GM06990 (cell line): Measurements from ENCODE around the gene BNC2.

Source experiments
- DNase-seq: peaks from one replicate; pipeline ENCODE4 v3.0.0-alpha.2; 2011; ENCODE audit not compliant: insufficient read length; ENCODE audit errors: extremely low read depth
- H3K27me3 ChIP-seq: replicated peaks from 2 replicates; pipeline ENCODE4 v1.6.0; 2011; ENCODE audit warnings: low read length; ENCODE audit not compliant: control insufficient read depth, insufficient read depth
- H3K36me3 ChIP-seq: 2 replicates; pipeline ENCODE4 v1.5.1; 2011; ENCODE audit warnings: low read length; ENCODE audit not compliant: control insufficient read depth, insufficient read depth
- H3K4me3 ChIP-seq: replicated peaks from 2 replicates; pipeline ENCODE4 v1.5.1; 2011; ENCODE audit warnings: low read depth, mild to moderate bottlenecking, control low read depth, low read length
- CTCF ChIP-seq: IDR thresholded peaks from 2 replicates; pipeline ENCODE4 v1.5.1; 2011; ENCODE audit warnings: low read length, control low read depth, mild to moderate bottlenecking, inconsistent platforms; ENCODE audit not compliant: insufficient read depth, poor library complexity, severe bottlenecking

The BNC2 gene

GRCh38 chr9:16633794-16634193, 236.7 kb downstream of the BNC2 start:
- H3K4me3 ChIP-seq = no peak overlapping the region
- H3K36me3 ChIP-seq = no peaks in the 10 kb centered on the region
- no peaks in the 10 kb centered on the region for H3K27me3 ChIP-seq
- DNase-seq = no peak
- no peak for TF ChIP-seq CTCF

- Histone ChIP-seq H3K4me3 (no peak overlapping the region), H3K27me3 (no peaks in the 10 kb centered on the region), H3K36me3 (no peaks in the 10 kb centered on the region)
- no peak for DNase-seq
- no peak for TF ChIP-seq CTCF
Measured at GRCh38 chr9:16628413-16628812, 242.1 kb downstream of the BNC2 start.

- Histone ChIP-seq H3K27me3 (no peaks in the 10 kb centered on the region), H3K36me3 (no peaks in the 10 kb centered on the region), H3K4me3 (no peak overlapping the region)
- no peak for TF ChIP-seq CTCF
- DNase-seq = no peak
Measured at GRCh38 chr9:16627967-16628366, 242.5 kb downstream of the BNC2 start.

DNA sequence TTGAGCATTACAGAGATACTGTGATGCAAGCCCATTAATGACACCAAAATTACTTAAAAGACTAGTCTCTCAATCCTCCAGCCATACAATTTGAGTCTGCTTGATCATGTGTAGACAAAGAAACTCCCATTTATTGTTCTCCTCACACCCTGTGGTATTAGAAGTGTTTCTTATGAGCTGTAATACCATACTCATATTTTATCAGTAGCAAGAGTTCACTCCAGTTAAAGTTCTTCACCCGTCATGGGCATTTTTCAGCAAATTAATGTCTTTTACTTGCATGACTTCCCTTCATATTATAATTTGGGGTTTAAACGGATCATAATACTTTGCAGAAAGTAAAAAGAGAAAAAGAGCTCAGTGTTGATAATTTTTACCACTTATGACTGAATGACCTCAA, 242.9 kb downstream of the BNC2 start:
- no peaks in the 10 kb centered on the region for H3K27me3 ChIP-seq
- H3K36me3 ChIP-seq = no peaks in the 10 kb centered on the region
- H3K4me3 ChIP-seq = no peak overlapping the region
- no peak for DNase-seq
- TF ChIP-seq CTCF = no peak

DNA sequence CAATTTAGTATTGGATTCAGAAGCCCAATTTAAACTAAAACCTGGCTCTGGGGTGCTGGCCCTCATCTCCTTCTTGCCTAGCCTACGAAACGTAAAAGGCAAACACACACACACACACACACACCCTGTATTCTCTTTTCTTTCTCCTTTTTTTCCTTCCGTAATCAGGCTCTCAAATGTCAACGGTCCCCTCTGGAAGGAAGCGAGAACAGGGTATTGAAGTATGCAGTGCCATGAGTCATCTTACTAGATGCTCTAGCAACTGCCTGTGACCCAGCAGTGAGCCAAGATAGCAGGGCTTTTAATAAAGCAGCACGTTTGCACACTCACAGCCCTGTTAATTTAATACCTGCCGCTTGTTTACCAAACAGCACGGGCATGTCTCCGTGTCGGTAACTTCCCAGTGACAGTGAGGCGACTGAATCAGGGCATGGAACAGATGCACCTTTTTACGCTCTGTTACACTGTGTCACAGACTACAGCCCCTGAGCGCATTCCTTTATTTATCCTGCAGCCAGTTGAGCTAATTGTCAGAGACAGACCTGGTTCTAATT, 243.8 kb downstream of the BNC2 start:
- no peak for DNase-seq
- H3K4me3 ChIP-seq = no peak overlapping the region
- TF ChIP-seq CTCF = no peak

GRCh38 chr9:16625811-16626210, 244.7 kb downstream of the BNC2 start:
- H3K36me3 ChIP-seq = no peaks in the 10 kb centered on the region
- no peak for DNase-seq
- H3K27me3 ChIP-seq = no peaks in the 10 kb centered on the region
- TF ChIP-seq CTCF = no peak
- no peak overlapping the region for H3K4me3 ChIP-seq

More for the DNA sequence above, 243.8 kb downstream of the BNC2 start:
- H3K36me3 ChIP-seq = no peaks in the 10 kb centered on the region
- no peaks in the 10 kb centered on the region for H3K27me3 ChIP-seq
